GM18499 (cell line): ENCODE results near the gene TOMM7.
"Not testable (repeated sequence)": the region's sequence is repeated elsewhere in the genome, so short reads cannot be mapped to it uniquely, and the experiment has no call there.

Source experiments
- ATAC-seq: cut with Tn5 transposase; IDR thresholded peaks from one replicate; pipeline ENCODE4 v1.9.1; 2021; ENCODE audit warnings: moderate number of reproducible peaks; ENCODE audit not compliant: insufficient read depth, unreplicated experiment

The TOMM7 gene

DNA sequence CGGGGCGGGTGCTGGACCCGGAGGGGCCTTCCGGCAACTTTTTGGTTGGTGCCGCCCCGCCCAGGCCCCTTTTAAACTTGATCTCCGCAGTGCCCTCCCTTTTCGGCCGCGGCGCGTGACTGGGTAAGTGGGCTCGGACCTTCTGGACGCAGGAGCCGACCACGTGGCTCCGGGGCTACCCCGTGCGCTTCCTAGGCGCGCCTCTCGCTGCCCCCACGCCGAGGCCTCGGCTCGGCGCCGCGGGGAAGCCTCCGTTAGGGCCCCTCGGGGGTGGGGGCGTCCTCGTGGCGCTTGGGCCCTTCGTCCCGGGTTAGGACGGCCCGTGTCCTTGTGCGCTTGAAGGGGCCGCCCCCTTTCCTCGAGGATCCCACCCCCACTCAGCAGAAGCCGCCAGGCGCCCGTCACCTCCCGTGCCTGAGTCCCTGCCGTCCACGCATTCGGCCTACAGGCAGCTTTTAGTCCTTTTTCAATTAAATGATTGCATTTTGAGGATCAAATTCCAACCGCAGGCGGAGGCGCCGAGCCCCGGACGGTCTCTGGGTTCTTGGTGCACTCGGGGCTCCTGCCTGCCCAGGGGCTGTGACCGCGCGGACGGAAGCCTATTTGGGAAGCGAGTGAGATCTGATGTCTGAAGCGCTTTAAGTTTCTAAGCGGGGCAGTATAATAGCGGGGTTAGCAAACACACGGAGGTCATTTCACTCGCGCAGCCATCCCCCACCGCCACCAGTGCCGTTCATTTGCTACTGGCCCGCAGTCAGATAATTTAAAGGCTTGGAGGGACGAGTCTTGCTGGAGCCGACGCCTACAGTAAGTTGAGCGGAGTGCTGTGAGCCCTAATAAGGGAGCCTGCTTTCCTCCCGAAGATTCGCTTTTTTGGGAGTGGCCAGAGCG is 31.8 kb upstream of the TOMM7 start:
- peak; percentile 72 for ATAC-seq

DNA sequence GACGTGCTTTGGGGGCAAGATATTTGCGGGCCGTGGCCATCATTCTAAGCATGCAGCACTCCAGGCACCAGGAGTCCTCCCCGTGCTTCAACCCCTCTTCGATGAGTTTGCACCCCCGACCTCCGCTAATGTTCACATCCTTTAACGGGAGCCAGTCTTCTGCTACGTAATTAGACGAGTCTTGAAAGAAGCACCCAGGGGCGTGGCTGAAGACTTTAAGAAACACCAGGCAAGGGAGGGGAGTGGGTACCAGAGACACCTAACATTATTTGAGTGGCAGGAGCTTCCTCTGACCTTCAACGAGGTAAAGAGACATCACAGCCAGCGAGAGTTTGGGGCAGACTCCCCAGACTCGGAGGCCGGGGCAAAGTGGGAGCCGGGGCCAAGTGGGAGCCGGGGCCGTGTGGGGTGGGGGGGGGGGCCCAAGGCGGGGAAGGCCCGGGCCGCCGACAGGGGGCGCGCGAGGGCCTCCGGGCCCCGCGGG is 31.1 kb upstream of the TOMM7 start:
- peak; percentile 25 for ATAC-seq

DNA sequence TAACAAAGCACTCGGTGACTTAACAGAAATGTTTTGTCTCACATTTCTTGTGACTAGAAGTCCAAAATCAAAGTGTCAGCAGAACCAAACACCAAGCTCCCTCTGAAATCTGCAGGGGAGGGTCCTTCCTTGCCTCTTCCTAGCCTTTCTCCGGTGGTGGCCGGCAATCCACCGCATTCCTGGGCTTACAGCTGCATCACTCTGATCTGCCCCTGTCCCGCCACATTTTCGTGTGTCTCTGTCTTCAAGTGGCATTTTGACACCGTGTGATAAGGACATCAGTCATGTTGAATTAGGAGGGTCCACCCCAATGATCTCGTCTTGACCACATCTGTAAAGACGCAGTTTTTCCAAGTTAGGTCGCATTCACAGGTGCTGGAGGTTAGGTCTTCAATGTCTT is 30.5 kb upstream of the TOMM7 start:
- no peak for ATAC-seq

DNA sequence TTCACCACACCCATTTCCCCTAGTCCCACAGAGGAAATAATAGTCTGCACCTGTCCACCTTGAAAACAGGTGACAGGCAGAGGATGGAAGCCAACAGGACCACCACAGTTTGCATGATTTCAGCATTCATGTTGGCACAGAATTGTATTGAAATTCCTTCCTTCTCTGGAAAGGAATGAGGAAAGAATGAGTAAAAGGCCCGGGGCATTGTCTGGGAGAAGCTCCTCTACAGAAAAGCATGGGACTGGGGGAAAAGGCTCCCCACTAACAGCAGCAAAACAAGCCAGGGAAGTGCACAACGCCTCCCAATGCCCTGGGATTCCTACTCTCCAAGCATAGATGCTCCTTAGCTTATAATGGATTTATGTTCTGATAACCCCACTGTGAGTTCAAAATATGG is 28.5 kb upstream of the TOMM7 start:
- no peak for ATAC-seq

DNA sequence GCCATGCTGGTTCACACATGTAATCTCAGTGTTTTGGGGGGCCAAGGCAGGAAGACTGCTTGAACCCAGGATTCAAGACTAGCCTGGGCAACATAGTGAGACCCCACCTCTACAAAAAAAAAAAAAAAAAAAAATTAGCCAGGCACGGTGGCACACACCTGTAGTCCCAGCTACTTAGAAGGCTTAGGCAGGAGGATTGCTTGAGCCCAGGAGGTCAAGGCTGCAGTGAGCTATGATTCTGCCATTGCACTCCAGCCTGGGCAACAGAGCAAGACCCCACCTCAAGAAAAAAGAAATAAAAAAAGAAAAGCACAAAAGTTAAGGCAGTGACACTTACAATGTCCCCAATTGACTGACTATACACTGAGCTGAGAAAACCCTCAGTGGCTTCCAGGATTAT is 27.7 kb upstream of the TOMM7 start:
- not testable (repeated sequence) for ATAC-seq

DNA sequence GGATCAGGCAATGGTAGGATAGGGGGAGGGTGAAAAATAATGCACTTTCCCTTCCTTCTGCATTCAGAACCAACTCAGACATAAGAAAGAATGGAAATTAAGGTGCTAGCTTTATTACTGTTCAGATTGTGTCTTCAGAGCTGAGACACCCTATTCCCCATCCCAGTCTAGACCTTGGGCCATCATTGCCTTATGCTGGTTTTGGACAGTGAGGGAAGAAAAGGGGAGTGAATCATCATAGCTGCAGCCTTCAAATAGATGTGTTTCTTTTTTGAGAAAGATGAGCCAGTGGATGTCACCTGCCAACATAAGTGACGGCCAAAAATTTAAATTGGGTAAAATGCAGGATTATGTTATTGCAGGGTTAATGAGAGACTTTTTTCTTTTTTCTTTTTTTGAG is 27.0 kb upstream of the TOMM7 start:
- ATAC-seq, result no peak

DNA sequence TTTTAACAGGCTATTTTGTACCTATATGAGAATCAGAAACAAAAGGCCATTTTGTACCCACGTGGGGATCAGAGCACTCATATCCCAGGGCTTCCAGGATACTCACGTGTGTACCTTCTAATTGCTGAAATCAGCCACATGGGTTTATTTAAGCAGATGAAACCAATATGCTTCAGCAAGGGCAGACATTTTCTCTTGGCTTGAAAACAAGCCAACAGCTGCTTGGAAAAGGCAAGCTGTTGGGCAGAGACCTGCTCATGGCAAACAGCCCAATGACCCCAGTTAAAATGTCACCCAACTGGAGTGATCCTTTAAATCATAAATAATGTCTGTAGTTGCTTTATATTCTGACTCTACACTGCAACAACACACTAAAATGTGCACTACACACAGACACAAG is 26.5 kb upstream of the TOMM7 start:
- no peak for ATAC-seq

DNA sequence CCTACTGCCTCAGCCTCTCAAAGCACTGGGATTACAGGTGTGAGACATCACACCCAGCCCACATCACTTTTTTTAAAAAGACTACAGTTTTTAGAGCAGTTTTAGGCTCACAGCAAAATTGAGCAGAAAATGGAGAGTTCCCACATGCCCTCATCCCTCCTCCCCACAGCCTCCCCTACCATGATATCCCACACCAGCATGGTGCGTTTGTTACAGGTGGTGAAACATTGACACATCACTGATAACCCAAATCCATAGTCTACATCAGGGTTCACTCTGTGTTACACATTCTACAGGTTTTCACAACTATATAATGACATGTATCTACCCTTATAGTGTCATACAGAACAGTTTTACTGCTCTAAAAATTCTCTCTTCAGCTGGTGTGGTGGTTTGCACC is 24.3 kb upstream of the TOMM7 start:
- ATAC-seq, result no peak

DNA sequence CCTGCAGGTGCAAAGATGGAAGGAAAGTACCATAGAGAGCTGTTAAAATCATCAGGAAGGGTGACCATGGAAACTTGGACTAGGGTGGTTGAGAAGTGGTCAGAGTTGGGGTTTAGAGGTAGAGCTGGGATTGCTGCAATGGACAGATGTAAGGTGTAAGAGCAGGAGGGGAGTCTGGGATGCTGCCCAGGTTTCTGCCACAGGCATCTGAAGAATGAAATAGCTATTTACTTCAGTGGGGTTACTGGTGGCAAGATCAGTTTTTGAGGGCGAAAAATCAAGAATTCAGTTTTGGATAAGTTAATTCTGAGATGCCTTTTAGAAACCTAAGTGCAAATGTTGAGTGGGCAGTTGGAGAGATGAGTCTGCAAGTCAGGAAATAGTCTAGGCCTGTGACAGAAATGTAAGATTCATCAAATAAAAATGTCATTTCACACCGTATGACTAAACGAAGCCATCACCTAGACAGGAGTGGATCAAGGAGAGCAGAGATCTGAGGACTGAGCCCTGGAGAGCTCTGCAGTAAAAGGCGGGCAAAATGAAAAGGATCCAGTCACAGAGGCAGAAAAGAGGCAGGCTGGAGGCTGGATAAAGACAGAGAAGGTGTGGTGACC is 22.7 kb upstream of the TOMM7 start:
- no peak for ATAC-seq

DNA sequence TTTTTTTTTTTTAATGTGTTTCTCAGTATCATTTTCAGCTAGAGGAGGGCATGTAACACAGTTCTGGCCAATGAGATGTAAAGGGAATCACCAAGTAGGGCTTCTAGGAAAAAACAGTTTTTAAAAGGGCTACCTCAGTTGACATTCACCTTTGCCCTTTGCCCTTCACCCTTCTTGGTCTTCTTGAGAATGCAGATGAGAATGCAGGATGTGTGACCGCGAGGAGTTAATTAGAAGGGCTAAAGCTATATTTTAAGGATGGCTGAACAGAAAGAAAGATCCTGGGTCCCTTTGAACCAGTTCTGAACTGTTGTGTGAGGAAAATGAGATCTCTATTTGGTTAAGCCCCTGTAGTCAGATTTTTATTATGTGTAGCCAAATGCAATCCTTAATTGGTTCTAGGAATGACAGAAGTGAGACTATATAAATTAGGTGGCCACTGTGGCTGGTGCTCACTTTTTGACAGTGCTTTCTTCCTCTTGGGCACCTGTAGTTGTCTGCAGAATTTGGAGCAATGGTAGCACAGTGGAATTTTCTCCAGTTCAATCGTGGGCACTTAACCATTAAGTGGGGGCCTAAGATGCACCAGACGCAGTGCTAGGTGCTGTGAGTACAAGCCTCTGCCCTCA is 21.1 kb upstream of the TOMM7 start:
- ATAC-seq, result no peak

DNA sequence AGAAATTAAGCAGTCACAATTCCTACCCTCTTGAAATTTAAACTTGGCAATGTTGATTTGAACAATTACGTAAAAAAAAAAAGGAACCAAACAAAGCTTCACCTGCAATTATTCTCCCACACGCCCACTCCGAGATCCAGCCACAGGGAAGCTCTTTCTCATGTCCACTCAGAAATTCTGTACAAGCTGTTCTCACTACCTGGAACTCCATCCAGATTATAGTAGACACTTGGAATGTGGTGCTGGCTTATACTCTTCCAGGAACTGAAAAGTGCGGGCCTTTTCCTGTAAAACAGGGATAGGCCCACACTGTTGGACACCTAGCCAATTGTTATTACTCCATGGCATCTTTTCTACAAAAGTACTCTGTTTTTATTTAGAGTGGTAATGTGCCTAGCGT is 20.3 kb upstream of the TOMM7 start:
- ATAC-seq, result no peak

DNA sequence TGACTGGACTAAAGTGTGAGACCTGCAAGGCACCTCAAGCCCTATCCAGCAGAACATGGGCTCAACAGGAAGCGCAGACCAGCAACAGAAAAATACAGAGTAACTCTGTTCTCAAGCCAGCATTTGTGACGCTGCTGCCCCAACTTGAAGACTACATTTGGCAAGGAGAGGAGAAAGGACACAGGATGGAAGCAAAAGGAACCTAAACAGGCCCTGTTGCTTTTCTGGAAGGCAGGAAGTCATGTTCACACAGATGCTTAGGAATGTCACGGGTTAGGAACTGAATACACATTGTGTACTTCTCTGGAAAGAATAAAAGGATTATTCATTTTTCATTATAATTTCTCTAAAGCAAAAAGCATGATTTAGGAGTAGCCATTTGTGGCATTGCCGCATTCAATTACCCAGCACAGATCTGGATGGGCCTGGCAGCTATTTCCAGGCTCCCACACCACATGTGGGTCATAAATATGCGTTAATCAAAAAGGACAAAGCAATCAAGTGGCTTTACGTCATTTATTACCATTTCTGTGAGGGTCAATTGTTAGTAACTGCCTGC is 19.8 kb upstream of the TOMM7 start:
- ATAC-seq, result no peak

DNA sequence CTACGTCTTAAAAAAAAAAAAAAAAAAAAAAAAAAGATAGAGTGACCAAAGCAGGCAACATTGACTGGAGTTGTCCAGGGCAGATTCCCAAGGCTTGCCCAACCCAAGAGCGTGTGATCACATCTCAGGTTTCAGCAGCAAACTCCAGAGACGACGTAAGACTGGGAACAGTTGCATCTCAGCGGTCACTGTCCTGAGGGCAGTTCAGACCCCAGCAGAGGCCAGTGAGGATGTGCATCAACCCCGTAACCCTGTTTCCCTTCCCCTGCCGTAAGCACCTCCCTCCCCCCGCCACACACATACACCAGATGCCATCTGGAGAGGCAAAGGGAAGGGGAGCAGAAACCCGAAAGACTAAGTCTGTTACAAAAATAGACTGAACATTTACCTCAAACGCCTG is 19.3 kb upstream of the TOMM7 start:
- no peak for ATAC-seq

DNA sequence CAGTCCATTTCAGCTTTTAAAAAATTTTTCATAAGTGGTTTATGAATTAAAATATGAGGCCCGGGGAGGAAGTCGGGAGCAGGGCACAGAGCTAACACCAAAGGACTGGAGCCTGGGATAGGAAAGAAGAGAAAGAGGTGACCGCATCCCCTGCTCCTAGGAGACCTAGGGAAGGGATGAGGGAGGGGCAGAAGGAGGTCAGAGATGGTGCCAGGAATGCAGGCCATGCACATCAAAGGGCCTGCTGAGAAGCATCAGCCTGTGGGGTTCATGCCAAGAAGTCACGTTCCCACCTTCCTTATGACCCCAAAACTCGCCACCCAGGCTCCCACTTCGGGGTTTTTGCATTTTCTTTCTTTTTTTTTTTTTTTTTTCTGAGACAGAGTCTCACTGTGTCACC is 14.7 kb upstream of the TOMM7 start:
- ATAC-seq, result no peak

DNA sequence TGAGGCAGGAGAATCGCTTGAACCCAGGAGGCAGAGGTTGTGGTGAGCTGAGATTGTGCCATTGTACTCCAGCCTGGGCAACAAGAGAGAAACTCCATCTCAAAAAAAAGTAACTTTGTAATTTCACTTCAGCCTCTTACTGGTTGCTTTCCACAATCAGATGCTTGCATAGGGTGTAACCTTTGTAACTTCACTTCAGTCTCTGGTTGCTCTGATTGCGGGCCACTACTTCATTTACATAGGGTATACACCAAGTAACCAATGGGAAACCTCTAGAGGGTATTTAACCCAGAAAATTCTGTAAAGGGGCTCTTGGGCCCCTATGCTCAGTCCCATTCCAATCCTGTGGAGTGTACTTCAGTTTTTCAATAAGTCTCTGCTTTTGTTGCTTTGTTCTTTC is 13.9 kb upstream of the TOMM7 start:
- not testable (repeated sequence) for ATAC-seq

DNA sequence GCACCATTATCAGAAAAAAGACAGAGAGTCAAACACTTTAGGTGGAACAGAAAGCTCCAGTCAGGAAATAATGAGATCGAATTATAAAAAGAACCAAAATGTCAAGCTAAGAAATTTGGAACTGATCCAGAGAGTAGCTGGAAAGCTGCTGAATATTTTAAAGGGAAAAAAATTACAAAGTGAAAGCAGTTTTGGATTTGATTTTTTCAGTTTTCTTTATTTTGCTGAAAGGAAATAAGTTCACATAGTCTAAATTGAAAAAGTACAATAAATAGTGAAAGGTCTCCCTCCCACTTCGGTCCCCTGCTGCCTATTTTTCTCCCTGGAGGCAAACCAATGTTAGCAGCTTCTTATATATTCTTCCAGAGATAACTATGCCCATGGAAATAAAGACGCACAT is 11.3 kb upstream of the TOMM7 start:
- ATAC-seq, result no peak

DNA sequence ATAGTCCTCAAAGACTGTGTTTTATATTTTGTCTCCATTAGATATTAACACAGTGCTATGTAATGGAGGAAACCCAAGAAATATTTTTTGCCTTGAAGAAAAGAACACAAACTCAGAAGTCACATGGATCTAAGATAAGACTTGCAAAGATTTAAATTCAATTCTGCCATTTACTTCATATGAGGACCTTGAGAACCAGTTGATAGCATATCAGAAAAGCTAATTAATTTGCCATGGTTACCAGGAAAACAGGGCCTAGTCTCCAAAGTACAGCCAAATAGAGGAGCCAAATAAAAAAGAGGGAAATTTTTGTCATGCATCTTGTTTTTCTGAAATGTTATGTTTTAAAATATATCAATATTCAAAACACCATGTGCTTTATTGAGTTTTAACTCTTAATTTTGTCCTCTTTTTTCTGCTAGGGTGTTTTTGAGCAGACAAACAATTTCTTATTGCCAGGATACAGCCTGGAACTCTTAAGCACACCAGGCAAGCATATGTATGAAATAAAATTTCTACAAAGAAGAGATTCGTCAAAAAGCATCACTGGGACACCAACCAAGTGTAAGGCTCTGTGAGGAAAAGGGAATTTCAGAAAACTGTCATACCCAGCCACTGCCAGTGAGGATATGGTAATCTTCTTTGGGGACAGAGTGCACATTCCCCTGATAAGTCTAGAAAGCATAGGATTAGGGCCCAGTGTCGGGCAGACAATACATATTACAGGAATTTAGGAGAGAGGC is 10.6 kb upstream of the TOMM7 start:
- no peak for ATAC-seq

DNA sequence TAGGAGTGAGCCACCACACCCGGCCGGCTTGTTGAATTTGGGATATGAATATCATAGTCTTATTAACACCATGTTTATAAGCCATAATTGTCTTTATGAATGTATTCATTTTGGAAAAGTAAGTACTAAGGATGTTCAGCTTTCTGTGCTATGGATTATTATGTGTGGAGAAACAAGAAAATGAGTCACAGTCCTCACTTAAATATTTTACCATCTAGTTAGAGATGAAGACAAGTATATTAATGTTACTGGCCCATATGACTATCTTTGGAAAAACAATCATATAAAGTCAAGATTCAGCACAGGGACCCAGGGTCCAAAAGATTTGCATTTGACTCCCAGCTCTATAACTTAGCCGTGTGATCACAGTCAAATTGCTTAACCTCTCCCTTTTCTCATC is 9.8 kb upstream of the TOMM7 start:
- no peak for ATAC-seq

DNA sequence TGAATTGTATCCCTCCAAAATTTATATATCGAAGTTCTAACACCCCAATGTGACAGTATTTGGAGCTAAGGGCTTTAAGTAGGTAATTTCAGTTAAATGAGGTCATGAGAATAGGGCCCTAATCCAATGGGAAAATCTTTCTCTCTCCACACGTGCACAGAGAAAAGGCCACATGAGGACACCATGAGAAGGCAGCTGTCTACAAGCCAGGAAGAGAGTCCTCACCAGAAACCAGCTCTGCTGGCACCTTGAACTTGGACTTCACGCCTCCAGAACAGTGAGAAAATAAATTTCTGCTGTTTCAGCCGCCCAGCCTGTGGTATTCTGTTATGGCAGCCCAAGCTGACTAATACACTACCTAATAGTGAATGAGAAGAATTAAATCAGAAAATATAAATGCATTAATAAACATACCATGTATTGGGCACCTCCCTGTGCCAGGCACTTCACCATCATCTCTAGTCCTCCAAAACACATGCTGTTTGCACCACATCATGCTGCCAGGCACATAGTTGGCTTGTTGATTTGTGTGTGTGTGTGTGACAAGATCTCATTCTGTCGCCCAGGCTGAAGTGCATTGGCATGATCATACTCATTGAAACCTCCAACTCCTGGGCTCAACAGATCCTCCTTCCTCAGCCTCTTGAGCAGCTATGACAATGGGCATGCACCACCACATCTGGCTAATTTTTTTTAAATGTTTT is 9.1 kb upstream of the TOMM7 start:
- no peak for ATAC-seq

DNA sequence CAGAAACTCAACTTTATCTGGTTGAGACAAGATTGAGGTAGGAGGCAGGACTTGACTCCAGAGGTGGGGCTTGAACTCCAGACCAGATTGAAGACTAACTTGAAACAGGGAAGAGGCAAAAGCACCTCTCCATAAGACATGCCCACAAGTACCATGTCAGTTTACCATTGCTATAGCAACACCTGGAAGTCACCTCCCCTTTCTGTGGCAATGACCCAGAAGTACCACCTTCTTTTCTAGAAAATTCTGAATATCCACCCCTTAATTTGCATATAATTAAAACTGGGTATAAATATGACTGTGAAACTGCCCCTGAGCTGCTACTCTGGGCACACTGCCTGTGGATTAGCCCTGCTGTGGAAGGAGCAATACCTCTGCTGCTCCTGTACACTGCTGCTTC is 4.9 kb upstream of the TOMM7 start:
- ATAC-seq, result no peak
